ENCODE results near the gene SFTPA2. TPM values are rescaled to one million over a fixed set of nuclear protein-coding genes. Genes with fewer than 3 reads are reported as not detected.
"Not testable (repeated sequence)": the region's sequence is repeated elsewhere in the genome, so short reads cannot be mapped to it uniquely, and the experiment has no call there.

SFTPA2 gene
- total RNA-seq, 2 donors from 2014 or later, result not detected

DNA sequence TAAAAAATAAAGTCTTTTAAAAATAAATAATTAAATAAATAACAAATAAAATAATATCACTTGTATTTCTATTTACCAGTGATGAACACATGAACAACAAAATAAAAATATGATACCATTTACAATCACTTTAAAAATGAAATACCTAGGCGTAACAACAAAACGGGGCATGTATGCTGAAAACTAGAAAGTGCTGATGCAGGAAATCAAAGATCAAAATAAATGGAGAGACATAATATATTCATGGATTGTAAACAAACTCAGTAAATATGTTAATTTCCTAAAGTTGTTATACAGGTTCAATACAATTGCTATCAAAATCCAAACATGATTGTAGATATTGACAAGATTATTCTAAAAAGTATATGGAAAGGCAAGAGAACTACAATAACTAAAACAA, 19.2 kb upstream of the SFTPA2 start:
- no peaks in the 10 kb centered on the region for H3K36me3 ChIP-seq

DNA sequence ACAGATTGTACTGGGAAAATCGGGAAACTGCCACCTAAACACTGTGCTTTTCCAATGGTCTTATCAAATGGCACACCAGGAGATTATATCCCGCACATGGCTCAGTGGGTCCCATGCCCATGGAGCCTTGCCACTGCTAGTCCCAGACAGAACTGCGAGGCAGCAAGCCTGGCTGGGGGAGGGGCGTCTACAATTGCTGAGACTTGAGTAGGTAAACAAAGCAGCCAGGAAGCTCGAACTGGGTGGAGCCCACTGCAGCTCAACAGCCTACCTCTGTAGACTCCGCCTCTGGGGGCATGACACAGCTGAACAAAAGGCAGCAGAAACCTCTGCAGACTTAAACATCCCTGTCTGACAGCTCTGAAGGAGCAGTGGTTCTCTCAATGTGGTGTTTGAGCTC, 10.4 kb upstream of the SFTPA2 start:
- not testable (repeated sequence) for DNase-seq (ENCODE audit: low spot score); H3K27me3 ChIP-seq (replicated peaks; ENCODE audit: insufficient read depth); H3K36me3 ChIP-seq; H3K4me1 ChIP-seq (ENCODE audit: control insufficient read depth in 1 of 2, low read depth in 2 of 2); H3K27ac ChIP-seq; H3K4me3 ChIP-seq; ATAC-seq (ENCODE audit: insufficient number of reproducible peaks, low FRiP score, low read depth); H3K9me3 ChIP-seq

More for the DNA sequence above, 19.2 kb upstream of the SFTPA2 start:
- no peaks in the 10 kb centered on the region for H3K27me3 ChIP-seq (replicated peaks; ENCODE audit: insufficient read depth)
- no peak overlapping the region for H3K4me3 ChIP-seq
- DNase-seq (ENCODE audit: low spot score) (no peak), ATAC-seq (ENCODE audit: insufficient number of reproducible peaks, low FRiP score, low read depth) (no peak)
- TF ChIP-seq CTCF (IDR thresholded peaks at IDR 0.05), result no peak
- no peak overlapping the region for H3K27ac ChIP-seq
- H3K9me3 ChIP-seq, result no peaks in the 10 kb centered on the region
- no peaks in the 10 kb centered on the region for H3K4me1 ChIP-seq (ENCODE audit: control insufficient read depth in 1 of 2, low read depth in 2 of 2)

DNA sequence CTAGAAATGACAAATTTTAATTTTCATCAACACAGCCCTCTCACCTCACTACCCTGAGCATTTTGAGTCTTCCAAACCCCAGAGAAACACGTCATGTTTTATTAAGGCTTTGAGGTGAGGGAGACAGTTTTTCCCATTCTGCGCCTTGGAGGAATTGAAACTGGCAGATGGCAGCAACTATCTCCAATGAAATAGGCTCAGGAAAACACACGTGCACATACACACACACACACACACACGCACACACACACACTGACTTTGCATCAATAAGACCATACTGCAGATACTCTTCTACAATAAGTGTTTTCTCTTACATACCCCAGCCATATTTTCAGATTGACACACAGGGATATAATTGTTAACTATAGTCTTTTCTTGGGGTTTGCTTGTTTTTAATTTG, 3.2 kb upstream of the SFTPA2 start:
- no peak for DNase-seq (ENCODE audit: low spot score)
- TF ChIP-seq CTCF (IDR thresholded peaks at IDR 0.05), result no peak
- H3K4me3 ChIP-seq, result no peak overlapping the region
- no peaks in the 10 kb centered on the region for H3K36me3 ChIP-seq
- H3K9me3 ChIP-seq, result no peaks in the 10 kb centered on the region
- no peak overlapping the region for H3K27ac ChIP-seq
- H3K4me1 ChIP-seq (ENCODE audit: control insufficient read depth in 1 of 2, low read depth in 2 of 2), result no peaks in the 10 kb centered on the region
- H3K27me3 ChIP-seq (replicated peaks; ENCODE audit: insufficient read depth), result no peaks in the 10 kb centered on the region
- no peak for ATAC-seq (ENCODE audit: insufficient number of reproducible peaks, low FRiP score, low read depth)

DNA sequence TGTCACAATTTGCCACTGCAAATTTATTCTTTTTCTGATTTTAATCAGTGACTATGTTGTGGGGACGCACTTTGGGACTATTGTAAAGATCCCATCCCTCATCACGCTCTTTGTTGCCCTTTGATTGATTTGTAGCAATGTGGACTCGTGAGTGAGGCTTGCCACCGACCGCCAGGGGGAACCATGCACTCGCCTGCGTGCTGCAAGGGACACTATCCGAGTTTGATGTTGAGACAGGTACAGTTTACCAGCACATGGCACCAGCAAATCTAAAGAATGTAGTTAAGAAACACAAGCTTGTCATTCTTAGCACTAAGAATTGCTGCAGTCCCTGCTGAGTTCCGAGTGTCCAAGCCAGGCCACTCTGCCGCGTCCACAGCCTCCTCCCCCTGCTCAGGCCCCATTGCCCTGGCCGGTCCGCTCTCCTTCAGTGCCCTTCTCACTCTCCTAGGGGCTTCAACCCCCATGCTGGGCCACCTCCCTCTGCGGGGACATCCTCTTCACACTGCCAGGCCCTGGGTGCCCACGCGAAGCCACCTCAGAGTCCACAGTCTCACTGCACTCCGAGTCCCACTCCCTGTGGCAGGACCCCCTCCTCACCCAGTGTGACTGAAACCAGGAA, 2.0 kb upstream of the SFTPA2 start:
- DNase-seq (ENCODE audit: low spot score) (no peak), ATAC-seq (ENCODE audit: insufficient number of reproducible peaks, low FRiP score, low read depth) (no peak)
- no peaks in the 10 kb centered on the region for H3K9me3 ChIP-seq
- H3K4me1 ChIP-seq (ENCODE audit: control insufficient read depth in 1 of 2, low read depth in 2 of 2), result no peaks in the 10 kb centered on the region
- H3K4me3 ChIP-seq, result peak overlapping the region; percentile 37
- no peaks in the 10 kb centered on the region for H3K27me3 ChIP-seq (replicated peaks; ENCODE audit: insufficient read depth)
- no peak overlapping the region for H3K27ac ChIP-seq
- no peaks in the 10 kb centered on the region for H3K36me3 ChIP-seq
- TF ChIP-seq CTCF (IDR thresholded peaks at IDR 0.05), result peak; percentile 63

DNA sequence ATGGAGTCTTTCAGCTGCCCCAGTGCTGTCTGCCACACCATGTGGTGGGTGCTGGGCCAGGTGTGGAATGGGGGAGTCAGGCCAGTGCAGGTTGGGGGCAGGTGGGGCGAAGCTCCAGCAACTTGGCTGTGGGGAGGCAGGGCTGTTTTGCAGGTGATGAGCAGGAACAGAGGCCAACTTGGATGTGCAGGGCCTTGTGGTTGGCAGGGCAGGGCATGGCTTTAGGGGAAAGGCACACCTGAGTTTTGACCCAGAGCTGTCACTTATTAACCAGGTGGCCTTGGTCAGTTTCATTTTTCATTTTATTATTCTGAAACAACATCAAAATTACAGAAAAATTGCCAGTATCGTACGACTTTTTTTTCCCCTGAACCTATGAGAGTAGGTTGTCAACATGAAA, 1.1 kb upstream of the SFTPA2 start:
- DNase-seq (ENCODE audit: low spot score) (no peak), ATAC-seq (ENCODE audit: insufficient number of reproducible peaks, low FRiP score, low read depth) (no peak)
- Histone ChIP-seq H3K36me3 (no peaks in the 10 kb centered on the region), H3K27ac (no peak overlapping the region), H3K9me3 (no peaks in the 10 kb centered on the region), H3K27me3 (replicated peaks; ENCODE audit: insufficient read depth) (no peaks in the 10 kb centered on the region), H3K4me1 (ENCODE audit: control insufficient read depth in 1 of 2, low read depth in 2 of 2) (no peaks in the 10 kb centered on the region), H3K4me3 (no peak overlapping the region)
- TF ChIP-seq CTCF (IDR thresholded peaks at IDR 0.05), result no peak

- Histone ChIP-seq H3K27me3 (replicated peaks; ENCODE audit: insufficient read depth) (no peaks in the 10 kb centered on the region), H3K27ac (no peak overlapping the region), H3K4me1 (ENCODE audit: control insufficient read depth in 1 of 2, low read depth in 2 of 2) (no peaks in the 10 kb centered on the region), H3K4me3 (no peak overlapping the region), H3K9me3 (no peaks in the 10 kb centered on the region), H3K36me3 (no peaks in the 10 kb centered on the region)
- ATAC-seq (ENCODE audit: insufficient number of reproducible peaks, low FRiP score, low read depth), result no peak
- no peak for DNase-seq (ENCODE audit: low spot score)
- TF ChIP-seq CTCF (IDR thresholded peaks at IDR 0.05), result no peak
These were observed 481 bp downstream of the SFTPA2 start for GRCh38 chr10:79559726-79560125.

GRCh38 chr10:79556961-79557360, 3.2 kb downstream of the SFTPA2 start:
- not testable (repeated sequence) for H3K9me3 ChIP-seq; H3K27me3 ChIP-seq (replicated peaks; ENCODE audit: insufficient read depth); H3K27ac ChIP-seq; DNase-seq (ENCODE audit: low spot score); H3K4me3 ChIP-seq; H3K36me3 ChIP-seq; H3K4me1 ChIP-seq (ENCODE audit: control insufficient read depth in 1 of 2, low read depth in 2 of 2); ATAC-seq (ENCODE audit: insufficient number of reproducible peaks, low FRiP score, low read depth)

Data from thoracic aorta (tissue), 2 donors.